H9 (cell line): ENCODE data around the gene SNX12. TPM values are rescaled to one million over a fixed set of nuclear protein-coding genes. Genes with fewer than 3 reads are reported as not detected.

Experiments used
- DNase-seq: peaks from one replicate; pipeline ENCODE4 v3.0.0-alpha.2; 2017
- H2AFZ ChIP-seq: one replicate; pipeline ENCODE4 v1.6.1; 2013; ENCODE audit warnings: mild to moderate bottlenecking, low read length, control low read depth, moderate library complexity
- H2AK5ac ChIP-seq: 2 replicates; pipeline ENCODE4 v1.6.1; 2013; ENCODE audit warnings: low read length, control low read depth, mixed read lengths; ENCODE audit not compliant: insufficient read length
- H2BK120ac ChIP-seq: one replicate; pipeline ENCODE4 v1.6.1; 2013; ENCODE audit warnings: low read depth, mild to moderate bottlenecking, low read length, control low read depth, inconsistent platforms; ENCODE audit not compliant: poor library complexity, severe bottlenecking
- H2BK12ac ChIP-seq: 2 replicates; pipeline ENCODE4 v1.6.1; 2013; ENCODE audit warnings: low read length, control low read depth, mixed read lengths, low read depth; ENCODE audit not compliant: insufficient read length
- H2BK15ac ChIP-seq: 2 replicates; pipeline ENCODE4 v1.6.1; 2013; ENCODE audit warnings: low read depth, low read length, control low read depth
- H2BK20ac ChIP-seq: one replicate; pipeline ENCODE4 v1.6.1; 2013; ENCODE audit warnings: low read depth, mild to moderate bottlenecking, low read length, control low read depth, inconsistent platforms; ENCODE audit not compliant: poor library complexity, severe bottlenecking
- H2BK5ac ChIP-seq: 2 replicates; pipeline ENCODE4 v1.6.1; 2013; ENCODE audit warnings: low read length, control low read depth, mixed read lengths; ENCODE audit not compliant: insufficient read length
- H3K14ac ChIP-seq: 2 replicates; pipeline ENCODE4 v1.6.1; 2013; ENCODE audit warnings: low read length, control low read depth; ENCODE audit not compliant: insufficient read depth
- H3K18ac ChIP-seq: 2 replicates; pipeline ENCODE4 v1.6.1; 2013; ENCODE audit warnings: low read depth, mild to moderate bottlenecking, mixed read lengths, low read length, control low read depth; ENCODE audit not compliant: insufficient read length
- H3K23ac ChIP-seq: 2 replicates; pipeline ENCODE4 v1.6.1; 2013; ENCODE audit warnings: low read length, control low read depth, mixed read lengths, low read depth; ENCODE audit not compliant: insufficient read length
- H3K23me2 ChIP-seq: 2 replicates; pipeline ENCODE4 v1.6.1; 2013; ENCODE audit warnings: low read depth, mild to moderate bottlenecking, mixed read lengths, low read length, control low read depth; ENCODE audit not compliant: insufficient read length, poor library complexity, severe bottlenecking
- H3K27ac ChIP-seq: 2 replicates; pipeline ENCODE4 v1.5.1; 2013; ENCODE audit warnings: low read length, control low read depth, mixed read lengths, low read depth; ENCODE audit not compliant: insufficient read length
- H3K27me3 ChIP-seq: 2 replicates; pipeline ENCODE4 v1.6.1; 2013; ENCODE audit warnings: low read length, control low read depth, inconsistent platforms; ENCODE audit not compliant: insufficient read depth
- H3K4ac ChIP-seq: 2 replicates; pipeline ENCODE4 v1.6.1; 2013; ENCODE audit warnings: low read depth, mild to moderate bottlenecking, control low read depth, inconsistent platforms, low read length, moderate library complexity
- H3K4me1 ChIP-seq: 2 replicates; pipeline ENCODE4 v1.6.1; 2013; ENCODE audit warnings: low read length, control low read depth, inconsistent platforms; ENCODE audit not compliant: insufficient read depth
- H3K4me2 ChIP-seq: 2 replicates; pipeline ENCODE4 v1.6.1; 2013; ENCODE audit warnings: low read length, control low read depth, mixed read lengths; ENCODE audit not compliant: insufficient read length, insufficient read depth
- H3K56ac ChIP-seq: 2 replicates; pipeline ENCODE4 v1.6.1; 2013; ENCODE audit warnings: low read depth, mild to moderate bottlenecking, mixed read lengths, low read length, control low read depth; ENCODE audit not compliant: insufficient read length
- H3K79me1 ChIP-seq: 2 replicates; pipeline ENCODE4 v1.6.1; 2013; ENCODE audit warnings: low read depth, mild to moderate bottlenecking, moderate library complexity, low read length, control low read depth, inconsistent platforms; ENCODE audit not compliant: insufficient read depth, poor library complexity, severe bottlenecking
- H3K79me2 ChIP-seq: 2 replicates; pipeline ENCODE4 v1.6.1; 2013; ENCODE audit warnings: low read length, control low read depth, inconsistent platforms; ENCODE audit not compliant: insufficient read depth
- H3K9ac ChIP-seq: 2 replicates; pipeline ENCODE4 v1.6.1; 2013; ENCODE audit warnings: low read length, control low read depth, mixed read lengths; ENCODE audit not compliant: insufficient read length; ENCODE audit errors: extremely low read depth
- H3K9me3 ChIP-seq: one replicate; pipeline ENCODE4 v1.6.1; 2013; ENCODE audit warnings: low read depth, low read length, inconsistent platforms; ENCODE audit not compliant: control insufficient read depth
- H3T11ph ChIP-seq: one replicate; pipeline ENCODE4 v1.6.1; 2013; ENCODE audit warnings: mild to moderate bottlenecking, low read length, control low read depth, inconsistent platforms
- H4K20me1 ChIP-seq: one replicate; pipeline ENCODE4 v1.6.1; 2013; ENCODE audit not compliant: control insufficient read depth, insufficient read length, insufficient read depth
- H4K5ac ChIP-seq: 2 replicates; pipeline ENCODE4 v1.6.1; 2013; ENCODE audit warnings: low read depth, mild to moderate bottlenecking, mixed read lengths, low read length, control low read depth; ENCODE audit not compliant: insufficient read length
- H4K8ac ChIP-seq: replicated peaks from 2 replicates; pipeline ENCODE4 v1.6.1; 2013; ENCODE audit warnings: low read length, control low read depth, mixed read lengths, low read depth; ENCODE audit not compliant: insufficient read length
- H4K91ac ChIP-seq: 2 replicates; pipeline ENCODE4 v1.6.1; 2013; ENCODE audit warnings: low read depth, mild to moderate bottlenecking, moderate library complexity, mixed read lengths, low read length, control low read depth; ENCODE audit not compliant: insufficient read length
- H3K27ac Mint-ChIP-seq, 3 experiments: 2 replicates in 2 of 3; 3 replicates in 1 of 3; pipeline ENCODE4 v1.8.0; 2020 to 2021; ENCODE audit warnings: mixed read lengths in 3 of 3, mild to moderate bottlenecking in 1 of 3, moderate library complexity in 1 of 3
- H3K27me3 Mint-ChIP-seq: 2 replicates; pipeline ENCODE4 v1.8.0; 2021; ENCODE audit warnings: low read depth, mild to moderate bottlenecking, moderate library complexity, mixed read lengths
- H3K36me3 Mint-ChIP-seq, 3 experiments: 2 replicates in 2 of 3; 3 replicates in 1 of 3; pipeline ENCODE4 v1.8.0; 2020 to 2021; ENCODE audit warnings: low read depth in 3 of 3, mixed read lengths in 3 of 3; ENCODE audit not compliant: insufficient read depth in 1 of 3
- H3K4me1 Mint-ChIP-seq, 2 experiments: 2 replicates each; pipeline ENCODE4 v1.8.0; 2020; ENCODE audit warnings: mixed read lengths in 2 of 2
- H3K4me3 Mint-ChIP-seq, 2 experiments: 2 replicates in 1 of 2; 3 replicates in 1 of 2; pipeline ENCODE4 v1.8.0; 2020 to 2021; ENCODE audit warnings: mild to moderate bottlenecking in 2 of 2, mixed read lengths in 2 of 2, moderate library complexity in 1 of 2
- H3K9me3 Mint-ChIP-seq, 2 experiments: 2 replicates in 1 of 2; 3 replicates in 1 of 2; pipeline ENCODE4 v1.8.0; 2020; ENCODE audit warnings: mild to moderate bottlenecking in 2 of 2, mixed read lengths in 2 of 2, moderate library complexity in 1 of 2
- WGBS: extraction: QIAGEN DNeasy Blood & Tissue Kit; methylation state at CpG from one replicate; pipeline ENCODE4 v1.1.7; 2013; ENCODE audit warnings: missing lambda C conversion rate, low lambda C conversion rate, mixed read lengths; ENCODE audit not compliant: insufficient read length; ENCODE audit errors: extremely low coverage; 5-methylcytosine and 5-hydroxymethylcytosine counted together
- total RNA-seq: library from RNA; stranded (reverse); gene quantifications from 2 replicates; pipeline ENCODE4 v1.2.1, GENCODE V29; 2021
- TF ChIP-seq, protein P1 (sequence below): fragments of 200-600 bp; sonication (generic); conservative IDR thresholded peaks from 3 replicates; pipeline ENCODE4 v1.8.0; 2021; ENCODE audit warnings: antibody characterized with exemption, mild to moderate bottlenecking

SNX12 gene
- total RNA-seq, 1 experiment from 2014 or later = 69.1 TPM

DNA sequence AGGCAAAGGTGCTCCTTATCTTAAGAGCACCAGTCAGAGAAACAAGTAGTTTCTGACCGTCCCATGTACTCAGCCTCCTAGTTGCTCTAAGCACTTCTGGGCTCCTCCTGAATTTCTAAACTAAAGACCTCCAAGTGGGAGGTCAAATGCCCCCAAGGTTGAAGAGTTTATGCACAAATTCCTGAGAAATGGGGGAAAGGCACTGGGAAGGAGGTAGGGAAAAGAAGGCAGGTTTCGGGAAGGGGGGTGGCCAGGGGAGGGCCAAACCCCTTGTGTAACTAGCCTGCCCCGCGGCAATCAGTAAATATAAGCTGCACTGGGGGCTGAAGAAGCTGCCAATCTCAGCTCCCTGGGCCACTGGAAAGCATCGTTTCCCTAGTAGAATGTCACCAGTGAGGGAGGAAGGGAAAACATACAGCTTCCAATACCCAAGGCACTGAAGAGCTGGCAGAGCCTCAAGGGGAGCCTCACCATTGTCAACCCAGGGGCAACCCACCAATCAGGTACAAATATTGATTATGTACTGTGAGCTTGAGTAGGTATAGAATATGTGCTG, 30.9 kb upstream of the SNX12 start:
- H3K4me3 Mint-ChIP-seq = peak overlapping the region; percentile 46 to 74
- TF ChIP-seq, protein P1, sequence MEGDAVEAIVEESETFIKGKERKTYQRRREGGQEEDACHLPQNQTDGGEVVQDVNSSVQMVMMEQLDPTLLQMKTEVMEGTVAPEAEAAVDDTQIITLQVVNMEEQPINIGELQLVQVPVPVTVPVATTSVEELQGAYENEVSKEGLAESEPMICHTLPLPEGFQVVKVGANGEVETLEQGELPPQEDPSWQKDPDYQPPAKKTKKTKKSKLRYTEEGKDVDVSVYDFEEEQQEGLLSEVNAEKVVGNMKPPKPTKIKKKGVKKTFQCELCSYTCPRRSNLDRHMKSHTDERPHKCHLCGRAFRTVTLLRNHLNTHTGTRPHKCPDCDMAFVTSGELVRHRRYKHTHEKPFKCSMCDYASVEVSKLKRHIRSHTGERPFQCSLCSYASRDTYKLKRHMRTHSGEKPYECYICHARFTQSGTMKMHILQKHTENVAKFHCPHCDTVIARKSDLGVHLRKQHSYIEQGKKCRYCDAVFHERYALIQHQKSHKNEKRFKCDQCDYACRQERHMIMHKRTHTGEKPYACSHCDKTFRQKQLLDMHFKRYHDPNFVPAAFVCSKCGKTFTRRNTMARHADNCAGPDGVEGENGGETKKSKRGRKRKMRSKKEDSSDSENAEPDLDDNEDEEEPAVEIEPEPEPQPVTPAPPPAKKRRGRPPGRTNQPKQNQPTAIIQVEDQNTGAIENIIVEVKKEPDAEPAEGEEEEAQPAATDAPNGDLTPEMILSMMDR = no peak
- Histone ChIP-seq H3T11ph (no peak overlapping the region), H4K91ac (no peak overlapping the region), H2BK120ac (no peak overlapping the region), H3K18ac (no peak overlapping the region), H3K4me2 (peak overlapping the region; percentile 35), H2BK12ac (no peak overlapping the region), H3K56ac (no peak overlapping the region), H2AK5ac (no peak overlapping the region), H4K8ac (no peak overlapping the region), H3K79me2 (no peaks in the 10 kb centered on the region), H2AFZ (no peak overlapping the region), H4K20me1 (no peaks in the 10 kb centered on the region), H3K27ac (no peak overlapping the region), H3K9me3 (peaks cover 4% of the 10 kb centered on the region), H2BK5ac (no peak overlapping the region), H3K79me1 (no peaks in the 10 kb centered on the region), H3K23ac (no peak overlapping the region), H3K27me3 (no peaks in the 10 kb centered on the region; the same call in 1 of the 2 replicates), H3K4ac (no peak overlapping the region), H2BK20ac (no peak overlapping the region), H3K9ac (no peak overlapping the region), H4K5ac (no peak overlapping the region), H3K23me2 (peaks cover 7% of the 10 kb centered on the region), H2BK15ac (no peak overlapping the region), H3K14ac (no peak overlapping the region), H3K4me1 (peaks cover 6% of the 10 kb centered on the region; the same call in 1 of the 2 replicates)
- no CpG with 5 or more reads among the region's 5 CpGs for WGBS
- peaks cover 46% of the 10 kb centered on the region for H3K27me3 Mint-ChIP-seq
- H3K4me1 Mint-ChIP-seq = peaks cover 47 to 60% of the 10 kb centered on the region in 2 experiments
- peak; percentile 34 for DNase-seq
- peaks cover 0 to 5% (median 5%) of the 10 kb centered on the region in 3 experiments; a peak in 5 of 7 replicates for H3K36me3 Mint-ChIP-seq
- peak overlapping the region in 1 of 3 experiments; percentile 89; a peak in 3 of 7 replicates for H3K27ac Mint-ChIP-seq
- H3K9me3 Mint-ChIP-seq = peaks cover 66 to 73% of the 10 kb centered on the region in 2 experiments
